Ascending aorta (tissue), 2 donors: ENCODE data around the gene SCGB1C2. TPM values are rescaled to one million over a fixed set of nuclear protein-coding genes. Genes with fewer than 3 reads are reported as not detected.
A peak's percentile ranks its signal among the peaks of the same experiment; 100 is the strongest.
"Not testable (repeated sequence)": the region's sequence is repeated elsewhere in the genome, so short reads cannot be mapped to it uniquely, and the experiment has no call there.

ENCODE experiments used
- DNase-seq, 2 donors: peaks; one replicate each; pipeline ENCODE4 v3.0.0-alpha.2; 2019; ENCODE audit warnings: low spot score in 2 of 2
- H3K27ac ChIP-seq, 2 donors: fragments of 200-600 bp; sonication (generic); one replicate each; pipeline ENCODE4 v1.5.1; 2016 to 2017; ENCODE audit warnings: mild to moderate bottlenecking in 1 of 2
- H3K27me3 ChIP-seq: fragments of 200-600 bp; sonication (generic); one replicate; pipeline ENCODE4 v1.5.1; 2017
- H3K36me3 ChIP-seq, 2 donors: fragments of 200-600 bp; sonication (generic); one replicate each; pipeline ENCODE4 v1.5.1; 2016
- H3K4me1 ChIP-seq, 2 donors: fragments of 200-600 bp; sonication (generic); one replicate each; pipeline ENCODE4 v1.5.1; 2016 to 2017; ENCODE audit warnings: mild to moderate bottlenecking in 1 of 2
- H3K4me3 ChIP-seq, 2 donors: fragments of 200-600 bp; sonication (generic); one replicate each; pipeline ENCODE4 v1.5.1; 2016 to 2017; ENCODE audit warnings: mild to moderate bottlenecking in 1 of 2
- H3K9me3 ChIP-seq, 2 donors: fragments of 200-600 bp; sonication (generic); one replicate each; pipeline ENCODE4 v1.5.1; 2016
- intact Hi-C: fragments of 100-400 bp; cut with DNase I; formaldehyde crosslinking; loops from one replicate; pipeline ENCODE4 v1.15.1; 2023
- total RNA-seq: library from RNA; depleted of rRNA; stranded (reverse); fragments of >200 nt; gene quantifications from one replicate; pipeline ENCODE4 v1.1.0, GENCODE V29; 2016
- TF ChIP-seq, protein P1 (sequence below), 3 experiments: fragments of 200-600 bp in 2 of 3; fragments of 450-650 bp in 1 of 3; sonication (generic) in 2 of 3; IDR thresholded peaks; one replicate each; pipeline ENCODE4 v1.5.1; 2016 to 2019; ENCODE audit warnings: antibody characterized with exemption in 3 of 3, mild to moderate bottlenecking in 1 of 3, moderate library complexity in 1 of 3

Gene SCGB1C2
- not detected for total RNA-seq

DNA sequence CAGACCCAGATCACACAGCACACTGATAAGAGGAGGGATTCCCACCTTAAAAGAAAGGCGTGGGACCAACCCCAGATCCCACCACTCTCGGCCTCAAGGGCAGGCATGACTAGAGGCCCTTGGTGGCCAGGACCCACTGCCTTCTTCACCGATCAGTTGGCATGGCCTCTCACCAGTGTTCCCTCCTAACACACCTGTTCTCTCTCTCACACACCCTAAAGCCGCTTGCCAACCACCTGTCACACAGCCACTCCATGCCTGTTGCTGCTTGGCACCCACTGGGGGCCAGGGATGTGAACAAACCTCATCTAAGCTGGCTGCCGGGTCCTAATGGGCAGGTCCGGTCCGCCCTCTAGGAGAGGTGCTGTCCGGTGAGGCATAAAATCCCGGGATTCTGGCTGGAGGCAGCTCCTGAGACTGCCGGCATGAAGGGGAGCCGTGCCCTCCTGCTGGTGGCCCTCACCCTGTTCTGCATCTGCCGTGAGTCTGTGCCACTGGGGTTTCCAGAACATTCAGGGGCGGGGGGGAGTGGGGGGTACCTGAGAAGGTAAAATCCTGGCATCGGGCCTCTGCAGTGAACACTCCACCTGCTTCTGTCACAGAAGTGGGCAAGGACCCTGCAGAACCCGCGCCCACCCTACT is at the start of gene SCGB1C2:
Gene SCGB1C2, plus strand, starts transcription at position 404 of the 642 bp plus-strand sequence. Its CDS starts 22 bp downstream, at position 426.
- H3K4me3 ChIP-seq, DNase-seq, H3K27ac ChIP-seq, H3K36me3 ChIP-seq, H3K4me1 ChIP-seq, intact Hi-C loops, H3K9me3 ChIP-seq, H3K27me3 ChIP-seq: not testable (repeated sequence)

DNA sequence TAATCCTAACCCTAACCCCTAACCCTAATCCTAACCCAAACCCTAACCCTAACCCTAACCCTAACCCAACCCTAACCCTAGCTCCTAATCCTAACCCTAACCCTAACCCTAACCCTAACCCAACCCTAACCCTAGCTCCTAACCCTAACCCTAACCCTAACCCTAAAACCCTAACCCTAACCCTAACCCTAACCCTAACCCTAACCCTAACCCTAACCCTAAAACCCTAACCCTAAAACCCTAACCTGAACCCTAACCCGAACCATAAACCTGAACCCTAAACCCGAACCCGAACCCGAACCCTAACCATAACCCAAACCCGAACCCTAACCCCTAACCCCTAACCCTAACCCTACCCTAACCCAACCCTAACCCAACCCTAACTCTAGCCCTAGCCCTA is 24.3 kb upstream of the SCGB1C2 start:
- H3K4me1 ChIP-seq, H3K9me3 ChIP-seq, H3K4me3 ChIP-seq, H3K27me3 ChIP-seq, intact Hi-C loops, DNase-seq, H3K36me3 ChIP-seq, H3K27ac ChIP-seq: not testable (repeated sequence)

DNA sequence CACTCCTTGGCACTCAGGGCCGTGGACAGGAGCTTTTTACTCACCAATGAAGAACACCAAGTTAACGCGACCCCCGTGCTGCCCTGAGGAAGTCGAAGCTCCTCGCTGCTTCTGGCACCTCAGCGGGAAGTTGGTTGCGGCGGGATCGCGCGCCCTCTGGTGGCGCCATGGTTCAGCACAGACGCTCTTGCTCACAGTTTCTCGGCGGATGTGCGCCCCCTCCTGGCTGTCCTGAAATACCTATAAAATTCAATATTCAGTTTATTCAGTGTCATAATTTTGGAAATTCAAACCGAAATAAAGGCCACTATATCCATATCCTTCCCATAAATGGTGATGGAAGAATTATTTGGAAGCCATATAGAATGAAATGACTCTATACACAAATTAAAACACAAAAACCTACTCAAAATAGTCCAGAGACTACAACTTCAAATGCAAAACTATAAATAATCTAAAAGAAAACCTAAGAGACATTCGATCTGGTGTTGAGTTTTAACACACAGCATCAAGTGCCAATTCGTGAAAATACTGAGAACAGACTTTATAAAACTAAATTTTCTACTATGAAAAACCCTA is 18.9 kb upstream of the SCGB1C2 start:
- H3K27me3 ChIP-seq, H3K27ac ChIP-seq, DNase-seq, H3K36me3 ChIP-seq, H3K4me3 ChIP-seq, H3K4me1 ChIP-seq, H3K9me3 ChIP-seq, intact Hi-C loops: not testable (repeated sequence)
- TF ChIP-seq, protein P1, sequence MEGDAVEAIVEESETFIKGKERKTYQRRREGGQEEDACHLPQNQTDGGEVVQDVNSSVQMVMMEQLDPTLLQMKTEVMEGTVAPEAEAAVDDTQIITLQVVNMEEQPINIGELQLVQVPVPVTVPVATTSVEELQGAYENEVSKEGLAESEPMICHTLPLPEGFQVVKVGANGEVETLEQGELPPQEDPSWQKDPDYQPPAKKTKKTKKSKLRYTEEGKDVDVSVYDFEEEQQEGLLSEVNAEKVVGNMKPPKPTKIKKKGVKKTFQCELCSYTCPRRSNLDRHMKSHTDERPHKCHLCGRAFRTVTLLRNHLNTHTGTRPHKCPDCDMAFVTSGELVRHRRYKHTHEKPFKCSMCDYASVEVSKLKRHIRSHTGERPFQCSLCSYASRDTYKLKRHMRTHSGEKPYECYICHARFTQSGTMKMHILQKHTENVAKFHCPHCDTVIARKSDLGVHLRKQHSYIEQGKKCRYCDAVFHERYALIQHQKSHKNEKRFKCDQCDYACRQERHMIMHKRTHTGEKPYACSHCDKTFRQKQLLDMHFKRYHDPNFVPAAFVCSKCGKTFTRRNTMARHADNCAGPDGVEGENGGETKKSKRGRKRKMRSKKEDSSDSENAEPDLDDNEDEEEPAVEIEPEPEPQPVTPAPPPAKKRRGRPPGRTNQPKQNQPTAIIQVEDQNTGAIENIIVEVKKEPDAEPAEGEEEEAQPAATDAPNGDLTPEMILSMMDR (IDR thresholded peaks at IDR 0.05): peak in 2 of 3 experiments; percentile 16 to 25

DNA sequence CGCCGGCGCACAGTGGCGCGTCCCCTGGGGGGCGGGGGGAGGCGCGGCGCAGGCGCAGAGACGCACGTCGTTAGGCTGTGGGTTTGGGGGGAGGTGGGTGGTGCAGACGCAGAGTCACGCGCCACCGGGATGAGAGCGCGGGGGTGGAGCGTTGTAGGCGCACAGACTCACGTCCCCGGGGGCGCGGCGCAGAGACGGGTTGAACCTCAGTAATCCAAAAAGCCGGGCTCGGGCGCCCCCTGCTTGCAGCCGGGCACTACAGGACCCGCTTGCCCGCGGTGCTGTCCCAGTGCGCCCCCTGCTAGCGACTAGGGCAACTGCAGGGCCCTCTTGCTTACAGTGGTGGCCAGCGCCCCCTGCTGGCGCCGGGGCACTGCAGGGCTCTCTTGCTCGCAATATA is 3.4 kb upstream of the SCGB1C2 start:
- H3K36me3 ChIP-seq, H3K9me3 ChIP-seq, H3K27ac ChIP-seq, intact Hi-C loops, H3K27me3 ChIP-seq, DNase-seq, H3K4me1 ChIP-seq, H3K4me3 ChIP-seq: not testable (repeated sequence)

DNA sequence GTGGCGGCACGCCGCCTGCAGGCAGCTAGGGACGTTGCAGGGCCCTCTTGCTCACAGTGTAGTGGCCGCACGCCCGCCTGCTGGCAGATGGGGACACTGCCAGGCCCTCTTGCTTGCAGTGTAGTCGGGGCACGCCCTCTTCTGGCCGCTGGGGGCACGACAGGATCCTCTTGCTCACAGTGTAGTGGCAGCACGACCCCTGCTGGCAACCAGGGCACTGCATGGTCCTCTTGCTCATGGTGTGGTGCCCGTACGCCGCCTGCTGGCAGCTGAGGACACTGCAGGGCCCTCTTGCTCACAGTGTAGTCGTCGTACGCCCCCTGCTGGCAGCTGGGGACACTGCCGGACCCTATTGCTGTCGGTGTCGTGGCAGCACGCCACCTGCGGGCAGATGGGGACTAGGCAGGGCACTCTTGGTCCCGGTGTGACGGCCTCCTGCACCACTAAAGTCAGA is 3.0 kb upstream of the SCGB1C2 start:
- H3K36me3 ChIP-seq, H3K4me3 ChIP-seq, DNase-seq, H3K27me3 ChIP-seq, H3K27ac ChIP-seq, H3K9me3 ChIP-seq, intact Hi-C loops, H3K4me1 ChIP-seq: not testable (repeated sequence)

DNA sequence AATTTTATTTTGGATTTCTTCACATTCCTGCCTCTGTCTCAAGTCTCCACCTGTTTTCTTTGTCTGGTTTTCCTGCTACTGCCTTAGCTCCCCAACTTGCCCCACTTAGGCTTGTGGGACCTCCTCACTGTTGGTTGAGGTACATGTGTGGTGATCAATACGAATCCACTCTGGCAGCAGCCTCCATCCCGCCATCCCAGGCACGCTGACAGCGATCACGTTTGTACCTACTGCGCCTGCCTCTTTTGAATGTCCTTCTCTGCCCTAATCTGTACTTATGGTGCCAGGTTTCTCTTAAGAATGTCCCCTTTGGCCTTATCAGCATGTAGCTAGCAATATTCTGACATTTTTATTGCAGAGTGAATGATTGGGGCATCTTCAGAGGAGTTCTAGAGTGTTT is 2.3 kb upstream of the SCGB1C2 start:
- H3K9me3 ChIP-seq, H3K36me3 ChIP-seq, H3K4me1 ChIP-seq, intact Hi-C loops, H3K4me3 ChIP-seq, H3K27ac ChIP-seq, H3K27me3 ChIP-seq: not testable (repeated sequence)
- DNase-seq: peak in 1 of 2 donors; percentile 40

DNA sequence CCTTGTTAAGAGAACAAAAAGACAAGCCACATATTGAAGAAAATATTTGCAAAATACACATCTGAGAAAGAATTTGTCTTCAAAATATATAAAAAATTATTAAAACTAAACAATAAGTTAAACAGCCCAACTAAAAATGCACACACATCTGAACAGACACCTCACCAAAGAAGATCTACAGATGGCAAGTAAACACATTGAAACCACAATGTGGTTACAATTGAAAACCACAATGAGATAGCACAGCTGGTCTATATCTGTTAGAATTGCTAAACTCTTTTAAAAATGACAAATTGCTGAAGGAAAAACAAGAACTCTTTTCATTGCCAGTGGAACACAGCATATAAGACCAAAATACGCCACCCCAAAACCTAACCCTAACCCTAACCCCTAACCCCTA is 1.5 kb upstream of the SCGB1C2 start:
- H3K36me3 ChIP-seq, DNase-seq, H3K4me1 ChIP-seq, H3K27me3 ChIP-seq, H3K4me3 ChIP-seq, H3K9me3 ChIP-seq, intact Hi-C loops, H3K27ac ChIP-seq: not testable (repeated sequence)

DNA sequence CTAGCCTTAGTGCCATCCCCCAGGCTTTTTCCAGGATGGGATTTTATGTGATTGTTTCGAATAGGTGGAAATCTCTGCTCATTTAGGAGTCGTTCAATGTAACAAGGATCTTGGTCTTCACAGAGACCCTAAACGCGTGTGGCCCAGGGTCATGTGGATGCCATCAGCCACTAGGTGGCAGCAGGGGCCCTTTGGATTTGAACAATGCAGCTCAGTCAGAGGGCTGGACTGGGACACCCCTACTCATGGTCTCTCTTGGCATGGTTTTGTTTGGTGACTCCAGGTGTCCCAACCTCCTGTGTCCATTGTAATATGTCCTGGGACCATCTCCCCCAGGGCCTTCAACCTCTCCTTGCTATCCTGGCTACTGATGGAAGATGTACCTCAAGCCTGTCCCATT is 838 bp upstream of the SCGB1C2 start:
- H3K36me3 ChIP-seq, H3K27ac ChIP-seq, H3K27me3 ChIP-seq, intact Hi-C loops, H3K9me3 ChIP-seq, H3K4me1 ChIP-seq, H3K4me3 ChIP-seq: not testable (repeated sequence)
- DNase-seq: peak in 1 of 2 donors; percentile 87
- TF ChIP-seq, protein P1 (IDR thresholded peaks at IDR 0.05): peak in 2 of 3 experiments; percentile 41 to 55

DNA sequence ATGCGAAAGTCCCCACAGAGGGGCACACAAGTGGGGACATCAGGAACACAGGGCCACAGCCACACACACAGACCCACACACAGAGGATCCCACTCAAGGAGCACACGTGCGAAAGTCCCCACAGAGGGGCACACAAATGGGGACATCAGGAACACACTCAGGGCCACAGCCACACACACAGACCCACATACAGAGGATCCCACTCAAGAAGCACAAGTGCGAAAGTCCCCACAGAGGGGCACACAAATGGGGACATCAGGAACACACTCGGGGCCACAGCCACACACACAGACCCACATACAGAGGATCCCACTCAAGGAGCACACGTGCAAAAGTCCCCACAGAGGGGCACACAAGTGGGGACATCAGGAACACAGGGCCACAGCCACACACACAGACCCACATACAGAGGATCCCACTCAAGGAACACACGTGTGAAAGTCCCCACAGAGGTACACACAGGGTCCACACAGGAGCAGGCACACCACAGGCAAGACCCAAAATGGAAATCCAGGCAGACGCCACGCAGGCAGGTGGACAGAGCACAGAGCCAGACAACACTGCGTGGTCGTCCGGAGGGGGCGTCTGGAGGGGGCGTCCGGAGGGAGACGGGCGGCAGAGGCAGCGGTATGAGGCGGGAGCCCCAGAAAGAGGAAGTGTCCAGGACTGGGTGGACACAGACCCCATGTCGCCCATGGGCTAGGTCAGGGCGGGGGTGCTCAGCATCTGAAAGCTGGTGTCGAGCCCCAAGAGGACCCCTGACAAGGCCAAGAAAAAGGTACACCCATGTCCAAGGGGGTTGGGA is 2.2 kb downstream of the SCGB1C2 start:
- DNase-seq: peak in 1 of 2 donors; percentile 58
- not testable (repeated sequence) for H3K36me3 ChIP-seq
- intact Hi-C loops: loop anchor here (5.0 kb wide), 1 partner anchor 248 kb away; no protein-coding TSS in a partner anchor

More for the DNA sequence above, 2.2 kb downstream of the SCGB1C2 start:
- not testable (repeated sequence) for H3K4me3 ChIP-seq, H3K9me3 ChIP-seq, H3K4me1 ChIP-seq, H3K27me3 ChIP-seq, H3K27ac ChIP-seq
